Activated naive CD4-positive, alpha-beta T cell (primary cell): ENCODE data around the gene USB1.

Experiments
- DNase-seq, 4 experiments: peaks; one replicate each; lab custom pipeline; 2025; lab: John Stamatoyannopoulos, UW

USB1 gene

DNA sequence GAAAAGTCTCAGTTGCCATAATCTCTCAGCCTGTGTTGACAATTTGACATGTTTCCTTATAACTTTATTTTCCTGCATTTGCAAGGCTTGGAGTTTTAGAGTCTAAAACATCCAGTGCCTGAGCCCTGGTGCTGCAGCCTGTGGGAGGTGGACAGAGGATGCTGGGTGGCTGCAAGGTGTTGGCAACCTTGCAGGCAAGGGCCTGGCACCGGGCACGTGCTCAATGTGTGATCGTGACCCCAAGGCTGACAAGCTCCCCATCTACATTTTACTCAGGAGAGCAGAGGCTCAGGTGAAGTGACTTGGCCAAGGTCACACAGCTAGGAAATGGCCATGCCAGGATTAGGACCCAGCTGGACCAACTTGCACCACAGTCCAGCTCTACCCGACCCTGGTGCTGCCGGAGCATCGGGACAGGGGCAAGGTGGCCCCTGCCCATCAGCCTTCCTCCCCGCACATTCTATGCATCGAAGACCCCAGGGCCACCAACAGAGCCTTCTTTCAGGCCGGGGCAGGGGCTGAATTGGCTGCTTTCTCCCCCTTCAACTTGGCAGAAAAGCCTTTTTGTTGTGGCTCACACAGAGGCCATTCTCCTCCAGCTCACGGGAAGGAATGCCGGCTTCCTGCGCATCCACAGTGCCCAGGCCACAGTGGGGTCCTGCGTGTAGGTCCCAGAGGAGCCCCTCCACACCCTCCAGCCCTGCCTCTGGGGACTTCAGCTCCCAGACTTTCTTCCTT is 47.5 kb downstream of the USB1 start:
- DNase-seq = no peak

GRCh38 chr16:58049232-58050185 is 48.3 kb downstream of the USB1 start:
- DNase-seq = no peak

DNA sequence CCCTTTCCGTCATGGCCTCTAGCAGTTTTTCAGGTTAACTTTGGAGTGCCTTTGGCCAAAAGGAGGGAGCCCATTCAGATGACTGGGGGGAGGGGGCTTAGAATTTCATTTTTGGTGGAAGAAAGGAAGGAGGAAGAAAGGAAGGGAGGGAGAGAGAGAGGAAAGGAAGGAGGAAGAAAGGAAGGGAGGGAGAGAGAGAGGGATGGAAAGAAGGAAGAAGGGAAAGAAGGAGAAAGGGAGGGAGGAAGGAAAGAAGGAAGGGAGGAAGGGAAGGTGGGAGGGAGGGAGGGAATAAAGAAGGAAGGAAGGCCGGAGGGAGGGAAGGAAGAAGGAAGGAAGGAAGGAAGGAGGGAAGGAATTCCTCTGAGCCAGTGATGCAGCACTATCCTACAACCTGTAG is 50.1 kb downstream of the USB1 start:
- DNase-seq = no peak

DNA sequence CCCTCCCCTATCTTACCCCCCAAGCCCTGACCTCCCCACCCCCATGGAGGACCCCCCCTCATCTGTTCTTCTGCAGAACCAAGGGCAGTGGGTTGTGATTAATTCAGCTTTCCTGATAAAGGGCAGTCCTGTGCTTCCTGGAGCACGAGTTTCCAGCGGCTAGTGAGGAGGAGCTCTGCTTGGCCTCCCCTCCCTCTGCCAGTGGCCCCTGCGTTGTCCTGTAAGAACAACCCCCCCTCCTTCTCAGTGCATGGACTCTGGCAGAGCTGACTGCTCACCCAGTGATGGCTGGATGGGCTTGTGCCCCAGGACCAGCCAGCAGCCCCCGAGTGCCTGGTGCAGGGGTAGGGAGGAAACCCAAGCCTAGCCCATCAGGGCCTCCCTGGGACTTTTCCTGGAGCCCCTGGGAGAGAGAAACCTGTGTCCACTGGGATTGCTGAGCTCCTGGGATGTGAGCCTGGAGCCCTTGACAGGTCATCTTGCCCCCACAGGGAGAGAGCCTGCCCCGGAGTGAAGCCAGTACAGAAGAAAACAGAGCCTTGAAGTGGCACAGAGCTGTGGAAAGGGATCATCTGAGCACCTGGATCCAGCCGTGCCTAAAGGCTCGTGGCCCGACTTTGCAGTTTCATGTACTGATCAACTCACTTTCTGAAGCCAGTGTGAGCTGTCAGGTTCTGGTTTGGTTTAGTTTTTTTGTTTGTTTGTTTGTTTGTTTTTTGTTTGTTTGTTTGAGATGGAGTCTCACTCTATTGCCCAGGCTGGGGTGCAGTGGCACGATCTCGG is 50.8 kb downstream of the USB1 start:
- DNase-seq = no peak

DNA sequence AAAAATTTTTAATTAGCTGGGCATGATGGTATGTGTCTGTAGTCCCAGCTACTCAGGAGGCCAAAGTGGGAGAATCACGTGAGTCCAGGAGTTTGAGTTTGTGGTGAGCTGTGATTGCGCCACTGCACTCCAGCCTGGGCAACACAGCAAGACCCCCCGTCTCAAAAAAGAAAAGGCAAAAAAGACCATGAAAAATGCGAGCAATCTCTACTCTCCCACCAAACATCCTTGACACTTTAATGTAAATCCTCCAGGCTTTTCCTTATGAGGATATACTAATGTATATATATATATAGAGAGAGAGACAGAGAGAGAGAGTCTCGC is 52.4 kb downstream of the USB1 start:
- DNase-seq = no peak

DNA sequence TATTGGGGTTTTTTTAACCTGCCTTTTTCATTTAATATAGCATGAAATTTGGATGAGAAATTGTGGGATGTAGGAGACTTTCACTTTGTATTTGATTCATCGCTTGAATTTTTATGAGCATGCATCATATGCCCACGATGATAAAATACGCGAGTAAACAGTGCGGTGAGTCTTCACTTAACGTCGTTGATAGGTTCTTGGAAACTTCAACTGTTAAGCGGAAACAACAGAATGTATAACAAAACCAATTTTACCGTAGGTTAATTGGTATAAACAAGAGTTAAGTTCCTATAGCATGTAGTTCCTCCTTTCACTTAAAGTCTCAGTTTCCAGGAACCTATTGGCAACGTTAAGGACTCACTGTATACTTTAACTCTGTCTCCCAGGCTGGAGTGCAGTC is 53.1 kb downstream of the USB1 start:
- DNase-seq = no peak

DNA sequence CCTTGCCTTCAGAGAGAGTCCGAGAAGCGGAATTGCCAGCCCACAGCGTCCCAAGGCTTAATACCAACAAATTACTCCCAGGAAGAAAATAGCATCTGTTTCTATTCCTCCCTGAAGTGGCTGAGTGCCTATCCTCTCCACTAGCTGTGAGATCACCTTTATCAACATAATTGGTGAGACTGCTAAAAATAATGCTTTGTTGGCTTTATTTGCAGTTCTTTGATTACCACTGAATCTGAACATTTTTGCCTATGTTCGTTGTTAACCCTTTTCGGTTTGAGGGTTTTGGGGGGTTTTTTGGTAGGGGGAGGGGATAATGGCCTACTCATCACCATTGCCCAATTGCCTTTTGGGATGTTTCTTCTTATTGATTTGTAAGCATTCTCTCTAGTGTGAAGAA is 55.4 kb downstream of the USB1 start:
- no peak for DNase-seq

DNA sequence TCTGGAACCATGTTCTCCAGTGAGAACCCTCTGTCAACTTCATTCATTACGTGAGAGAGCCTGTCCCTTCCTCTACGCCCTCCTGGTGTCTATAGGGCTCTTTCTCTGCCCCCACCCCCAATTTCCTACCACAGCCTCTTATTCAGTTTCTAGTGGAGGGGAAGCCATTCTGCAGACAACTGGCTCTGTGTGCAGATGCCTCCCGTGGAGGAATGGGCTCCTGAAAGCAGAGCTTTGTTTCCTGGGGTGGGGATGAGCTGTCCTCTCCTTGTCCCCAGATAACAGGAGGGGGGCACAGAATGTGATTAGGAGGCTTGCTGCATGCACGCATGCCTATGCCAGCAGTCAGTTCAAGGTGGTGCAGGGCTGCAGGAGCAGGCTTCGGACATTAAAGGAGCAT is 55.9 kb downstream of the USB1 start:
- DNase-seq = no peak

- DNase-seq = no peak
These were observed 56.6 kb downstream of the USB1 start for GRCh38 chr16:58057784-58058183.

DNA sequence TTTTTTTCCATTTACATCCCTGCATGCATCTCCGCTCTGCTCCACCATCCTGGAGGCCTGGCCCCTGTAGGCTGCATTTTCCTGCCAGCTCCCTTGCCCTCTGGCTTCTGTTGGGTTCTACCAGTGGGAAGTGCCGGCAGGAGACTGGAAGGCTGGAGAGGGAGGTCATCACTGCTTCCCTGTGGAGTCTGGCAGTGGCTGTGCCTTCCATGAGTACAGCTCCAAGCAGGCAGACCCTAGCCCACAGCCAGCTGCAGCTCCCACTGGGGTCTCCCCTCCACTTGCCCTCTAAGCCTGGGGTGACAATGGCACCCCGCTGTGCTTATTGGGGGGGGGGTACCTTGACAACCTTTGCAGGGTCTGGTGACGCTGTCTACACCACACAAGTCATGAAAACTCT is 61.6 kb downstream of the USB1 start:
- DNase-seq = no peak

GRCh38 chr16:58063377-58064076 is 62.3 kb downstream of the USB1 start:
- no peak for DNase-seq

- DNase-seq = no peak
These were observed 69.4 kb downstream of the USB1 start for GRCh38 chr16:58070585-58070984.
